Skeletal muscle satellite cell (primary cell): ENCODE data around the gene CATSPERZ.
"Not testable (repeated sequence)": the region's sequence is repeated elsewhere in the genome, so short reads cannot be mapped to it uniquely, and the experiment has no call there.

Experiments used
- H3K27me3 ChIP-seq: 2 replicates; pipeline ENCODE4 v1.7.0; 2013; ENCODE audit warnings: low read length; ENCODE audit not compliant: control insufficient read depth, insufficient read depth
- H3K36me3 ChIP-seq: 2 replicates; pipeline ENCODE4 v1.7.0; 2013; ENCODE audit warnings: mild to moderate bottlenecking, control low read depth, low read length; ENCODE audit not compliant: insufficient read depth
- H3K4me1 ChIP-seq: 2 replicates; pipeline ENCODE4 v1.7.0; 2013; ENCODE audit warnings: low read length; ENCODE audit not compliant: control insufficient read depth, insufficient read depth
- H3K4me2 ChIP-seq: 2 replicates; pipeline ENCODE4 v1.7.0; 2013; ENCODE audit warnings: mild to moderate bottlenecking, low read length
- H3K4me3 ChIP-seq: 2 replicates; pipeline ENCODE4 v1.7.0; 2013; ENCODE audit warnings: low read length
- H3K9ac ChIP-seq: 2 replicates; pipeline ENCODE4 v1.7.0; 2013; ENCODE audit warnings: mild to moderate bottlenecking, low read depth, low read length, moderate library complexity
- H3K9me3 ChIP-seq: replicated peaks from 2 replicates; pipeline ENCODE4 v1.7.0; 2013; ENCODE audit warnings: mild to moderate bottlenecking, control low read depth, low read length

CATSPERZ gene

DNA sequence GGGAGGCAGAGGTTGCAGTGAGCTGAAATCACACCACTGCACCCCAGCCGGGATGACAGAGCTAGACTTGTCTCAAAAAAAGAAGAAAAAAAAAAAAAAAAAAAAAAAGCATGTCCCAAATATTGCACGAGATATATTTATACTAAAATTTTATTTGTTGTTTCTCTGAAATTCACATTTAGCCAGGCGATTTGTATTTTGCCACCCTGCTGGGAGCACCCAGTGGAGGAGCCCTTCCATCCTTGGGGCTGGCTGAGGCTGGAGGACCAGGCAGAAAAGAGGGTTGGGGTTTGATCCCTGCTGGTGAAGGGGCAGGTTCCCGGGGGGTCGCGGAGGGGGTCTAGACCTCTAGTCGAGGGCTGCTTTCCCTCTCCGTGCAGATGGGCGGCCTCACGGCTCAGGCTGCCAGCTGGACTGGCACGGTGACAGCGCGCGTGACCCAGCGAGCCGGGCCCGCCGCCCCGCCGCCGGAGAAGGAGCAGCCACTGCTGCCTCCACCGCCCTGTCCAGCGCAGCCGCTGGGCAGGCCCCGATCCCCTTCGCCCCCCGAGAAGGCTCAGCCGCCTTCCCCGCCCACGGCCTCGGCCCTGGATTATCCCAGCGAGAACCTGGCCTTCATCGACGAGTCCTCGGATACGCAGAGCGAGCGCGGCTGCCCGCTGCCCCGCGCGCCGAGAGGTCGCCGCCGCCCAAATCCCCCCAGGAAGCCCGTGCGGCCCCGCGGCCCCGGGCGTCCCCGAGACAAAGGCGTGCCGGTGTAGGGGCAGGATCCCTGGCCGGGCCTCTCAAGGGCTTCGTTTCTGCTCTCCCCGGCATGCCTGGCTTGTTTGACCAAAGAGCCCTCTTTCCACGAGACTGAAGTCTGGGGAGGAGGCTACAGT lies 952 bp upstream of the CATSPERZ start:
- Histone ChIP-seq H3K4me3 (peak overlapping the region; percentile 59), H3K36me3 (no peaks in the 10 kb centered on the region), H3K4me2 (peak overlapping the region; percentile 79), H3K4me1 (peaks cover 20% of the 10 kb centered on the region), H3K27me3 (peaks cover 63% of the 10 kb centered on the region), H3K9me3 (no peaks in the 10 kb centered on the region), H3K9ac (peak overlapping the region; percentile 38)

DNA sequence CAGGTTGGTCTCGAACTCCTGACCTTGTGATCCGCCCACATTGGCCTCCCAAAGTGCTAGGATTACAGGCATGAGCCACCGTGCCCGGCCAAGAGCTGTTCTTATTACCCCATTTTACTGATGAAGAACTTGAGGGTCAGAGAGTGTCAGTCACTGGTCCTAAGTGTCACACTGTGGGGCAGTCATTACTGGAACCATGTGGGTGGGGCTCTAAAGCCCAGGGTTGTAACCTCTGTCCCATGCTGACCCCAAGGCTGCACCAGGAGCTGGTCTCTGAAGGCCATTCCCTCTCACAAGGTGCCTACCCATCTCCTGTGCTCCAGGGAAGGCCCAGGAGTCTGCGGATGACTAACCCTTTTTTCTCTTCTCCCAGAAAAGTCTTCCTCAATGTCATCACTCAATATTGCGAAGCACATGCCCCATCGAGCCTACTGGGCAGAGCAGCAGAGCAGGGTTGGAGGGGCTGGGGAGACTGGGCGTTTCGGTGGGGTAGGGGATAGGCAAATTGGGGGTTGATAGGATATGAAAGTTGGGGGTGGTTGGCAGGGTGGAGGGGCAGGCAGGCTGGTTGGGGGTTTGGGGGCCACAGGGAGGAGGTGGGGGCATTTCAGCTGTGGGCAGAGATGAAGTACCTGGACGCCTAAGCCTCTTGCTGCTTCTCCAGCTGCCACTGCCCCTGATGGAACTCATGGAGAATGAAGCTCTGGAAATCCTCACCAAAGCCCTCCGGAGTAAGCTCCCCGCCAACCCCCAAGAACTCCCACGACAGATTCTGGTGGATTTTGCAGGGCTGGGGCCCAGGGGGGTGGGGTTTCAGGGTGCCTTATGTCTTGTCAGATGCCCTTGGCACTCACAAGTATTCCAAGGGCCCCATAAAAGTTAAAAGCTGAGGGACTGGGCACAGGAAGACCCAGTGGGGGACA lies 3.2 kb downstream of the CATSPERZ start:
- Histone ChIP-seq H3K9me3 (no peaks in the 10 kb centered on the region), H3K9ac (no peak overlapping the region), H3K36me3 (no peaks in the 10 kb centered on the region), H3K4me2 (no peak overlapping the region), H3K27me3 (peaks cover 25% of the 10 kb centered on the region), H3K4me3 (no peak overlapping the region), H3K4me1 (peaks cover 29% of the 10 kb centered on the region)

DNA sequence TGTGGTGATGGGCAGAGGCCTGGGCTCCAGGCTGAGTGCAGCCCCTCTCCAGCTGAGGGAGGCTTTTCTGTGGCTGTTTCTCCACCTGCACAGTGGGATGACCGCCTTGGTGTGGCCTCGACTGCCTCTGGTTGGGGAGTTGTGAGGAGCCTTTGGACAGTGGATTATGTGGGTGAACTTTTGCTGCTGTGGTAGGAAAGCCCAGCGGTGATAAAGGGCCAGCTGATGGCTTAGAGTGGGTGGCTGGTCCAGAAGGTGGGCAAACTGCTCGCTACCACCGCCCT lies 3.8 kb downstream of the CATSPERZ start:
- peak overlapping the region; percentile 80 for H3K4me3 ChIP-seq
- H3K9ac ChIP-seq: no peak overlapping the region
- H3K4me2 ChIP-seq: peak overlapping the region; percentile 97
- H3K9me3 ChIP-seq: no peaks in the 10 kb centered on the region
- peaks cover 19% of the 10 kb centered on the region for H3K27me3 ChIP-seq
- H3K4me1 ChIP-seq: peaks cover 29% of the 10 kb centered on the region
- no peaks in the 10 kb centered on the region for H3K36me3 ChIP-seq

DNA sequence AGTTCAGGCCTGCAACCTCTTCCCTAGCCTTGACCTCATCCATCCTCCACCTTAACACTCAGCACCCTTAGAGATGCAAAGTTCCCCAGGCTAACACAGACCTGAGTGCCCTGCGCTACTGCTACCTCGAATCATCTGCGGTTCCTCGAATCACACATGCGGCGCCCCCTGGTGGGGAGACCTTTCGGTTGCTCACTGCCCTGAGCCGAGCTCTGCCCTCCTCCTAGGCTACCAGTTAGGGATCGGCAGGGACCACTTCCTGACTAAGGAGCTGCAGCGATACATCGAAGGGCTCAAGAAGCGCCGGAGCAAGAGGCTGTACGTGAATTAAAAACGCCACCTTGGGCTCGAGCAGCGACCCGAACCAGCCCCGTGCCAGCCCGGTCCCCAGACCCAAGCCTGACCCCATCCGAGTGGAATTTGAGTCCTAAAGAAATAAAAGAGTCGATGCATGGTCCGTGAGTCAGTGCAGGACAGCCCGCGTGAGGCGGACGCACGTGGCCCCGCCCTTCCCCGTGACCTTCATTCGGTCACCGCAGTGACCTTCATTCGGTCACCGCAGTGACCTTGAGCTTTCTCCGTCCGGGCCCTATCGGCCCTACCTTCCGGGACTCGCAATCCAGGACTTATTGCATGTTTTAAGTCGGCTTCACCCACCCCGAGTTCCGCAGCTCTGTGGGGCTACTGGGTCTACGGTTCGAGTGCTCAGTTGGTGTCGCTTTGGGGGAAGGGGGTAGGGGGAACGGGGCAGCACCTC lies 4.3 kb downstream of the CATSPERZ start:
- Histone ChIP-seq H3K9me3 (no peaks in the 10 kb centered on the region), H3K4me3 (peak overlapping the region; percentile 80), H3K9ac (peak overlapping the region; percentile 67), H3K4me2 (peak overlapping the region; percentile 97), H3K27me3 (peaks cover 14% of the 10 kb centered on the region), H3K4me1 (peaks cover 28% of the 10 kb centered on the region), H3K36me3 (no peaks in the 10 kb centered on the region)

DNA sequence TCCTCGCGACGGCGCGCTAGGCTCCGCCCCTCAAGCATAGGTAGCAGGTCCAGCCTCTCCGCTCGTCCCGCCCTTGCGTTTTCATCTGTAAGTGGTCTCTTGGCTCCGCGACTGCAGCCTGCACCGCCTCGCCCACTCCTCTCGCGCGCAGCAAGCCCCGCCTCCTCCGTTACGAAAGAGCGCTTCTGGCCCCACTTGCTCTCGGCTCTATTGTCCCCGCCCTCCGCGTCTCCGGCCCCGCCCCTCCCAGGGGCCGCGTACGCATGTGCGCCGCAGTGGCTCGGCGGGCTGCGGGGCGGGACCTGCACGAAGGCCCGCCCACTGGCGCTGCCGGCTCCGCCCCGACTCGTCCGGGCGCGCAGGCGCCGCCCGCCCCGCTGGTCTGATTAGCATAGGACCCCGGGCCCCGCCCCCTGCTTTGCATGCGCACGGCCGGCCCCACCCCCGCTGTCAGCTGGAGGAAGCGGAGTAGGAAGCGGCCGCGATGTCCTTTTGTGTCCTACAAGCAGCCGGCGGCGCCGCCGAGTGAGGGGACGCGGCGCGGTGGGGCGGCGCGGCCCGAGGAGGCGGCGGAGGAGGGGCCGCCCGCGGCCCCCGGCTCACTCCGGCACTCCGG lies 5.0 kb downstream of the CATSPERZ start, which contains the start of gene ESRRA:
ESRRA (plus strand) TSS at position 450 of the 616 bp plus-strand sequence. CDS start 1,656 bp downstream, outside the sequence.
- Histone ChIP-seq H3K4me1 (peaks cover 21% of the 10 kb centered on the region), H3K9ac (peak within 1 kb of the TSS; percentile 84), H3K9me3 (no peaks in the 10 kb centered on the region), H3K4me3 (peak within 1 kb of the TSS; percentile 80), H3K36me3 (no peaks in the 10 kb centered on the region), H3K4me2 (peak within 1 kb of the TSS; percentile 97), H3K27me3 (peaks cover 7% of the 10 kb centered on the region)

DNA sequence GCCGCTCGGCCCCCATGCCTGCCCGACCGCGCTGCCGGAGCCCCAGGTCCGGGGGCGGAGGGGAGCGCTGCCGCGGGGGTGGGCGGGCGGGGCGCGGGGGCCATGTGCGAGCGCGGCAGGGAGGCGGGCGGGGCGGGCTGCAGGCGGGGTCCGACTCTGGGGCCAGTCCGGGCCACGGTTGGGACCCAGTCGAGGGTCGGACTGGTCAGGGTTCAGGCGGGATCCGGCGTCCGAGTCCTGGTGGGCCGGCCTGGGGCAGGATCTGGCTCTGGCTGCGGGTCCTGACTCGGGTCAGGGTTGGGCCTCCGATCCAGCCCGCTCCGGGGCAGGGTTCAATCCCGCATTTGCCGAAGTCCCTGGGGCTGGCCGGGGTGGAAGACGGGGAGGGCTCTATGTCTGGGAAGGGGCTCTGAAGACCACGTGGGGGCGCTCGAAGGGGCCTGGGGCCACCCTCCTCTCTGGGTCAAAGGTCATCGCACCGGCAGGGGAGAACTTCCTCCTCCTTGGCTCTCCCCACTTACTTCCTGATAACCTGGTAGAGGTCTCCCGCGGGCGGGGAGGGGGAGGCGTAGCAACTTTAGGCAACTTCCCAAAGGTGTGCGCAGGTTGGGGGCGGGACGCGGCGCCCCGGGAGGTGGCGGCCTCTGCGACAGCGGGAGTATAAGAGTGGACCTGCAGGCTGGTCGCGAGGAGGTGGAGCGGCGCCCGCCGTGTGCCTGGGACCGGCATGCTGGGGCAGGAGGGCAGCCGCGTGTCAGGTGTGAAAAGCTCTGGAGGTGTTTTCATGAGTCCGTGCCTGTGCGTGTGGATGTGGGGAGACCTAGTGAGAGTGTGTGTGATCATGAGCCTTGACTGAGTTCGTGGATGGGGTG lies 5.8 kb downstream of the CATSPERZ start:
- Histone ChIP-seq H3K9ac (peak overlapping the region; percentile 84), H3K4me3 (peak overlapping the region; percentile 75)

DNA sequence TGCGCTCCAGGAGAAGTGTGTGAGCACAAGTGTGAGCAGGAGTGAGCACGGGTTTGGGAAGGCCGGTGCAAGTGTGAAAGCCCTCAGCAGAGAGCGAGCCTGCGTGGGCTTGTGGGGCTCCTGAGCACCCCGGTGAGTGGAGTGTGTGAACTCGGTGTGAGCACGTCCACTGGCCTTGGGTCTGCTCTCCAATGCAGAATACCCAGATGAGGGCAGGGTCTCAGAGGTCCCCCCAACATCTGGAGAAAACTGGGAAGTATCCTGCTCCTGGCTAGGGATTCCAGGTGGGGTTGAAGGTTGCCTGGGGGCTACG lies 6.4 kb downstream of the CATSPERZ start:
- Histone ChIP-seq H3K36me3 (no peaks in the 10 kb centered on the region), H3K9me3 (no peaks in the 10 kb centered on the region), H3K27me3 (no peaks in the 10 kb centered on the region), H3K4me2 (peak overlapping the region; percentile 96), H3K9ac (peak overlapping the region; percentile 84), H3K4me1 (peaks cover 13% of the 10 kb centered on the region), H3K4me3 (peak overlapping the region; percentile 75)

More for the DNA sequence above, 5.8 kb downstream of the CATSPERZ start:
- Histone ChIP-seq H3K27me3 (no peaks in the 10 kb centered on the region), H3K4me1 (peaks cover 14% of the 10 kb centered on the region), H3K4me2 (peak overlapping the region; percentile 96), H3K9me3 (no peaks in the 10 kb centered on the region), H3K36me3 (no peaks in the 10 kb centered on the region)

DNA sequence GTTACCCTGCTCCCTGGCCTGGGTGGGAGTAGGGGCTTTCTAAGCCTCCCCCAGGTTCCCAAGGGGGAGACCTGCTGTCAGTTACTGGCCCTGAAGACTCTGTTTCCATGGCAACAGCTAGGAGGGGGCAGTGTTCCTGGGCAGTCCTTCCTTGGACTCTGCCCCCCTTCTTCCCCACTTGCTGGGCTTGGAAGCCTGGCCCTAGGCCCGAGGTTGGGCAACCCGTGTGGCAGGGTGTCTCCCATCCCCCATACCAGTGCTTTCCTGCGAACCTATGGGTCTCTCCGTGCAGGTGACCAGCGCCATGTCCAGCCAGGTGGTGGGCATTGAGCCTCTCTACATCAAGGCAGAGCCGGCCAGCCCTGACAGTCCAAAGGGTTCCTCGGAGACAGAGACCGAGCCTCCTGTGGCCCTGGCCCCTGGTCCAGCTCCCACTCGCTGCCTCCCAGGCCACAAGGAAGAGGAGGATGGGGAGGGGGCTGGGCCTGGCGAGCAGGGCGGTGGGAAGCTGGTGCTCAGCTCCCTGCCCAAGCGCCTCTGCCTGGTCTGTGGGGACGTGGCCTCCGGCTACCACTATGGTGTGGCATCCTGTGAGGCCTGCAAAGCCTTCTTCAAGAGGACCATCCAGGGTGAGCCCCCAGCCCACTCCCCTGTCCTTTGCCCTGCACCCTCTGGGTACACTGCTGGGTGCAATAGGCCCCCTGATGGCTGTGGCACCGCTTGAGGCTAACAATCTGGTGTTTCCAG lies 6.9 kb downstream of the CATSPERZ start:
- Histone ChIP-seq H3K4me2 (peak overlapping the region; percentile 96), H3K27me3 (no peaks in the 10 kb centered on the region), H3K4me1 (peaks cover 13% of the 10 kb centered on the region), H3K9me3 (no peaks in the 10 kb centered on the region), H3K9ac (peak overlapping the region; percentile 84), H3K36me3 (no peaks in the 10 kb centered on the region), H3K4me3 (peak overlapping the region; percentile 75)

DNA sequence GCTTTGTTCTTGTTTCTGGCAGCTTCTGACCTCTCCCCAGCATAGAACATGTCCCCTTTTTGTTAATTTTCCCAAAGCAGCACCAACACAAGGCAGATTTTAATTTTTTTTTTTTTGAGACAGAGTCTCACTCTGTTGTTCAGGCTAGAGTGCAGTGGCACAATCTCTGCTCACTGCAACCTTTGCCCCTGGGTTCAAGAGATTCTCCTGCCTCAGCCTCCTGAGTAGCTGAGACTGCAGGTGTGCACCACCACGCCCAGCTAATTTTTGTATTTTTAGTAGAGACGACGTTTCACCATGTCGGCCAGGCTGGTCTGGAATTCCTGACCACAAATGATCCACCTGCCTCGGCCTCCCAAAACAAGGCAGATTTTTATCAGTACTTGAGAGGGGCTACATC lies 7.6 kb downstream of the CATSPERZ start:
- not testable (repeated sequence) for H3K9ac ChIP-seq, H3K4me3 ChIP-seq, H3K27me3 ChIP-seq, H3K9me3 ChIP-seq, H3K36me3 ChIP-seq, H3K4me2 ChIP-seq
- peaks cover 13% of the 10 kb centered on the region for H3K4me1 ChIP-seq

DNA sequence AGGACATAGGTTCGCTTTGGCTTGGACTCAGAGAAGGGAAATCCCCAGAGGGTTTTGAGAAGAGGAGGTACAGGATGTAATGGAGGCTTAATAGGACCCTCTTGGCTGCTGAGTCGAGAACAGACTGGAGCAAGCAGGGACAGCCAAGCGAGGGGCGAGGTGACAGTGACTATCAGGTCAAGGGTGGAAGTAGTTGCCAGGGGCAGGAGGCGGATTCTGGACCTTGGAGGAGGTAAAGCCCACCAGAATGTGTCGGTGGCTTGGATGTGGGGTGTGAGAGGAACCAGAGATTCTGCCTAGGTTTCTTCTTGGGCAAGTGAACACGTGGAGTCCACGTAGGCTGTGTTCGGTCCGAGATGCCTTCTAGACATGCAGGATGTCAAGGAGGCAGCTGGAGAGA lies 12.8 kb downstream of the CATSPERZ start:
- no peaks in the 10 kb centered on the region for H3K27me3 ChIP-seq
- H3K4me1 ChIP-seq: peaks cover 16% of the 10 kb centered on the region
- no peaks in the 10 kb centered on the region for H3K9me3 ChIP-seq
- H3K36me3 ChIP-seq: peaks cover 17% of the 10 kb centered on the region
- no peak overlapping the region for H3K4me3 ChIP-seq
- H3K9ac ChIP-seq: peak overlapping the region; percentile 67
- no peak overlapping the region for H3K4me2 ChIP-seq
